NCI-H69 (cell line): ENCODE results near the gene NTMT1.
A peak's percentile ranks its signal among the peaks of the same experiment; 100 is the strongest.

Experiments
- DNase-seq: peaks from one replicate; lab custom pipeline; 2025; lab: John Stamatoyannopoulos, UW

The NTMT1 gene

DNA sequence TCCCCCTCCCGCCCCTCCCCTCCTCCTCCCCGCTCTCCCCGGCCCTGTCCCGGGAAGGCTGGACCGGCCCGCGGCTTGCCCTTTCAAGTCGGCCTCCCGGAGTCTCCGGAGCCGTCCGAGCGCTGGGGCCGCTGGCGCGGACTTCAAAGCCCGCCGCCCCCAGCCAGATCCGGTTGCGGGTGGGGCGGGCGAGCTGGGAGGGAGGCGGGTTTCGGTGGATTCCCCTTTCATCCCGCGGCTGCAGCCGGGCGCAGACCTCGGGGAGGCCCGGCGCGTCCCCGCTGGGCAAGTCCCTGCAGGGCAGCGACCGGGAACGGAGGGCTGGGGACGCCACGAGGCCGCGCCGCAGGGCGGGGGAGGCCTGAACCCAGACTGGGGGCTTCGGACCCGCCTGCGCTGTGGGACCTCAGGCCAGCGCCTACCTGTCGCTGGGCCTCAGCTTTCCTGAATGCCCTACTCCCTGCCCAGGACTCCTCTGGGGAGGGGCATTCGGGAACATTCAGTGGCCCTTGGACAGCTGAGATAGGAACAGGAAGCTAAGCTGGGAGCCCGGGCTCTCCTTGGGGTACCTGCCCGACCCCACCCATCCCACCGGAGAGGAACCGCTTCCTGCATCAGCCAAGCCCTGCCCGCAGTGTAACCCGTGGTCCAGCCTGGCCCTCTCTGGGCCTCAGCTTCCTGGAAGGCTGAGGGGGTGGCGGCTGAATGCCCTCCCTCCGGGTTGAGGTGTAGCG is 28.4 kb upstream of the NTMT1 start:
- no peak for DNase-seq

- DNase-seq = no peak
Observed at GRCh38 chr9:129598089-129598596, 27.8 kb upstream of the NTMT1 start.

- DNase-seq = no peak
Observed at GRCh38 chr9:129601082-129601674, 24.8 kb upstream of the NTMT1 start.

DNA sequence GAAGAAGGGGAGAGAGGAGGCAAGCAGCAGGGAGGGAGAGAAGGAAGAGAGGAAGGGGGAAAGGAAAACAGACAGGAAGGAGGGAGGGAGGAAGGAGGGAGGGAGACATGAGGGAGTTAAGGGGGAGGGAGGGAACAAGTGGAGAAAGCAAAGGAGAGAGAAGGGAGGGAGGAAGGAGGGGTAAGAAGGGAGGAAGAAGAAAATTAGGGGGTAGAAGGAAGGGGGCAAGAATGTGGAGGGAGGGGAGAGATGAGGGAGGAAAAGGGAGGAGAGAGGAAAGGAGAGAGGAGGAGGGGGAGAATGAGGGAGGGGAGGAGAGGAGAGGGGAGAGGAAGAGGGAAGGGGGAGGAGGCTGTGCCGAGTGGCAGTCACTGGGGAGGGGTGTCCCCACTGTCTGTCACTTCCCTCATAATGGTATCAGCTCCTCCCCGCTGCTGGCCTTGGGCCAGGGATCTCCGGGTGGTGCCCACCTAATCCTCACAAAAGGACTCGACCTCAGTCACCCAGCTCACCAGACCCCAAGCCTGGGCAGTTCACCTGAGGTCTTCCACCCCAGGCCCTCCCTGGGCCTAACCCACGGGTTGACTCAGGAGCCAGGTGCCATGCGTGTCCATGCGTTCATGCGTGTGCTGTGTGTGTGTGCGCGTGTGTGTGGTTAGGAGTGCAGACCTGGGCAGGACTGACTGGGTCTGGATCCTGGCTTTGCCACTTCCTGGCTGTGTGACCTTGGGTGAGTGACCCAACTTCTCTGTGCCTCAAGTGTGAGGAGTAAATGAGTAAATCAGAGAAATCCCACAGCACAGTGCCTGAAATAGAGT is 23.2 kb upstream of the NTMT1 start:
- DNase-seq = peak; percentile 72

GRCh38 chr9:129604056-129604765 is 21.8 kb upstream of the NTMT1 start:
- DNase-seq = no peak

DNA sequence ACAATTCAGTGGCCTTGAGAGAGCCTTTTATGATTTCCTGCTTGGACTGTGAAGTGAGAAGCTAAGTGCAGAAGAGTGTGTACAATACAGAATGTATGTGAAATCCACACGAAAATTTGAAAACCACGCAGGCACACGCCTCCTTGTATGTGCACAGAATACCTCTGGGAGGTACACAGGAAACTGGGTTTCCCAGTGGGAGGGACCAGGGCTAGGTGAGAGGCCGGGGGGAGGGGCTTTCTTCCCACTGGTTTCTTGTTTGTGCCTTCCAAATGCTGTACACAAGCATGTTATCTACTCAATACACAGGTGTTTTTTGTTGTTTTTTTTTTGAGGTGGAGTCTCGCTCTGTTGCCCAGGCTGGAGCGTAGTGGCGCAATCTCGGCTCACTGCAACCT is 21.2 kb upstream of the NTMT1 start:
- peak; percentile 47 for DNase-seq

GRCh38 chr9:129606161-129607026 is 19.6 kb upstream of the NTMT1 start:
- DNase-seq = no peak

GRCh38 chr9:129607027-129607387 is 19.0 kb upstream of the NTMT1 start:
- DNase-seq = peak; percentile 72

DNA sequence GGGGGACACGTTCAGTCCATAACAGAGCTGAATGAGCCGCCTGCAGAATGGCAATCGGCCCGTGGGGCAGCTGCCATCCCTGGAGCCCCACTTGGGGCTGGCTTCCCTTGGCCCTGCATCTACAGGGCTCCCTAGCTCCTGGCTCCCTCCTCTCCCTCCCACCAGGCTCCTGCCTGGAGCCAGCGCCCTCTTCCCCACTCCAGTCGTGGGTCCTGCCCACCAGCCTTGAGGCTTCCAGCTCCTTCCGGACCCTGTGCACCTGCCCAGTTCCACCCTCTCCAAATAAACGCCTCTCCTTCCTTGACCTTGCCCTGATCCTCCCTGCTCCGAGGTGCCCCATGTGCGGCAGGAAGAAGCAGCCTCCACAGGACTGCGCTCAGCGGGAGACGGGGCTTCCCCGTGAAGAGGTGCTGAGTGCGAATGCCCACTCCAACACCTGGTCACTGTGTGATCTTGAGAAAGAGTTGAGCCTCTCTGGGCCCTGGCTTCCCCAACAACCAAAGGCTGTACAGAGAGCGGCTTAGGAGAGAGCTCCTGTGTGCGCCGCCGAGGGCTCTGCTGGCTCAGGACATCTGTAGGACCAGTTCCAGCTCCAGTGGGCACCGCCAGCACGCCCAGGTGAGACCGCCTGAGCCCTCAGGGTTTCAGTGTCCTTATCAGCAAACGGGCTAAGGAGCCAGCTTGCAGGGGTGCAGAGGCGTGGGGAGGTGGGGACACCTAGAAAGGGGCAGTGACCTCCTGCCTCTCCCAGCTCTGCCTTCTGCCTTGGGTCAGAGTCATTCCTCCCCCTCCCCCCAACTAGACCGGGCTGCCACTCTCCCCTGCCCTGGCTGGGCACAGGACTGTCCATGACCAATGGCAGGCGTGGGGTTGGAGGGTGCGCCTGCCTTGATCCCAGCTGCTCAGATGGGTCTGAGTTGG is 17.1 kb upstream of the NTMT1 start:
- DNase-seq = no peak

- peak; percentile 48 for DNase-seq
Observed at GRCh38 chr9:129609486-129610212, 16.3 kb upstream of the NTMT1 start.

DNA sequence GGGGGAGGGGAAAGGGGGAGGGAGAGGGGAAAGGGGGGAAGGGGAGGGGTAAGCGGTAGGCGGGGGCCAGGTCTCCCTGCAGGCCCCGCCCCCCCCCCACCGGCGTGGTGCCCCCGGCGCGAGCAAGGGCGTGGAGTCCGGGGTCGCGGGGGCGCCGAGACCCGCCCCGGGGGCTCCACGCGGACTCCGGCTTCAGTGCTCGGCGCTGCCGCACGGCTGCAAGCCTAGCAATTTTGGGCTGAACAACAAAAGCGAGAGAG is 15.8 kb upstream of the NTMT1 start:
- DNase-seq = no peak

DNA sequence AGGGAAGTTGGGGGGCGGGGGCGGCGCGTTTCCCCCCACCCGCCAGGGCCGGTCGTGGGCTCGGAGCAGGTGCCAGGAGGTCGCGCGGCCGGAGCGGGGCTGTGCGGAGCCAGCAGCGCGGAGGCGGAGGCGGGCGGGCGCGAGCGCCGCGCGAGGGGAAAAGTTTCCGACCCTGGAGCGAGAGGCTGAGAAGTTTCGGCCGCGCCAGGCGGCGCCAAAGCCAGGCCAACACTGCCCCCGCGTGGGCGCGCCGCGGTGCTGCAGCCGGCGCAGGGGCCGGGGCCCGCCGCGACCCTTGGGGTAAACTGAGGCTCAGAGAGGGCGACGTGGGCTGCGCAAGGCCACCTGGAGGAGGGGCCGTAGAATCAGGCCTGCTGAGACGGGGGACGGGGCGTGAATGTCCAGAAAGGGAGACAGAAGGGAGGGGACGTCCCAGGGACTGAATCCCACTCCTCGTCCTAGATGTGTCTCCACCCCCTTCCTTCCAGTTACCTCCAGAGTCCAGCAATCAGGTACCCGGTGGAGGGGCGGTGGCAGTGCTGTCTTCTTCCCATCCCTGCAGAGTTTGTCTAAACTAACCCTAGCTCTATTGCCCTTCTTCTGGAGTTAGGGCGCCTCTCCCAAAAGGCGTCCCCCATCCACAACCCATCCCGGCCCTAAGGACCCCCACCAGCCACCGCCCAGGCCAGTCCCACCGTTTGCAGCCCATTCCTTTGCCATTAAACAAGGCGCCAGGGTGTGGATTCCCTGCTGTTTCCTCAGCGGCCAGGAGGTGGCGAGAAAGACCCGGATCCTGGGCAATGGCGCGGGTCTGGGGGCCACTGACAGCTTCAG is 15.3 kb upstream of the NTMT1 start:
- peak; percentile 83 for DNase-seq

DNA sequence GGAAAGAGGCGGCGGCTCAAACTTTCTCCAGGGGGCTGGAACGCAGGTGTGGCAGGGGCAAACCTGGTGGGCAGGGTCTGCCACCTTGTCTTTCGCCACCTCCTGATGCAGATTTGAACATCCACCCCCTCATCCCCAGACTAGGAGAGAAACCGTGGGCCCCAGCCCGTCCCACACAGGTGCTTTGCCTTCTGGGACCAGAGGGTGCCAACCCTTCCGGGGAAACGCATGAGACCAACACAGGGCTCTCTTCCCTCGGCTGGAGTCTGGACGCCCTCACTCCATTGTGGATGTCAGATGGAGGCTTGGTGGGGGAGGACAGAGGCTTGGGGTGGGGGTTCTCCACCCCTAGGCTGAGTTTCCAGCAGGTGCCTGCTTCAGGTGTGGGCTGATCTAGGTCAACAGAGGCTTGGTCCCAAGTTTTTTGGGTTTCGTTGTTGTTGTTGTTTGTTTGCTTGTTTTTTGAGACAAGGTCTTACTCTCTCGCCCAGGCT is 14.6 kb upstream of the NTMT1 start:
- no peak for DNase-seq

DNA sequence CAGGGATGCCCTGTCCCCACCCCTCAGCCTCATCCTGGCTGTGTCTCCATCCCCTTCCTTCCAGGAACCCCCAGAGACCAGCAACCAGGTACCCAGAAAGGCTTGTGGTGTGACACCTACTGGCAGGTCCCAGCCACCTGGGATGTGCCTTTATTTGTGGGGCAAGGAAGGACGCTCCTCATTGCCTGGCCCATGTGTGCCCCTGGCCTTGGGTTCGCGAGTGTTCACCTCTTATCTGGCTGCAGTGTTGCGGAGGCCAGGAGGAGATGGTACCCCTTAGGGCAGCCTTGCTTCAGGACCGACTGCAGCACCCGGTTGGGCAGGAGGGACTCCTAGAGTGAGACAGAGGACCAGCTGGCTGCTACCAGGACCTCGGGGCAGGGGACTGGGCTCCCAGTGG is 13.8 kb upstream of the NTMT1 start:
- DNase-seq = peak; percentile 35

GRCh38 chr9:129612815-129613519 is 13.0 kb upstream of the NTMT1 start:
- DNase-seq = peak; percentile 92

GRCh38 chr9:129613520-129614175 is 12.3 kb upstream of the NTMT1 start:
- DNase-seq = peak; percentile 94

DNA sequence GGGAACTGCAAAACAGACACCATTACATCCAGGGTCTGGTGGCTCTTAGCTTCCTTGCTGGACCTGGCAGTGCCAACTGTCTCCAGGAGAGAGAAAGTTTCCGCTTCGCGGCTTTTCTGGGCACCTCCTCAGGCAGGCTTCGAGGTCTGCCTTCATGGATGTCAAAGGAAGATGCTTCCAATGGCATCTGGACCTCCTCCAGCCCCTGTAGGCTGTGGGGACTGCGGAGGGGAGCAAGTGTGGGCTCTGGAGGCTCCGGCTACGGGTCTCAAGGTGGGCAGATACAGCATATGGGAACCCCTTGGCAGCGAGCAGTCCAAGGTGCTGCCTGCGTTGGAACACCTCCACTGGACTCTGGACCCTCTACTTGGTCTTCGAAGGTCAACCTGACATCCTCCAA is 11.0 kb upstream of the NTMT1 start:
- DNase-seq = no peak
